Upper lobe of left lung (tissue), 6 donors: ENCODE measurements around the gene HAVCR1. TPM values are rescaled to one million over a fixed set of nuclear protein-coding genes. Genes with fewer than 3 reads are reported as not detected.
"Not testable (repeated sequence)": the region's sequence is repeated elsewhere in the genome, so short reads cannot be mapped to it uniquely, and the experiment has no call there.

Source experiments
- ATAC-seq, 2 donors: fragments of 200-7000 bp; cut with Tn5 transposase; one replicate each; pipeline ENCODE4 v1.9.1; 2022; ENCODE audit warnings: mild to moderate bottlenecking in 2 of 2, moderate library complexity in 2 of 2; ENCODE audit not compliant: low FRiP score in 2 of 2
- DNase-seq, 2 donors: peaks; one replicate each; pipeline ENCODE4 v3.0.0-alpha.2; 2019 to 2020
- H3K27ac ChIP-seq, 4 donors: fragments of 200-600 bp; sonication (generic); one replicate each; pipeline ENCODE4 v1.5.1; 2016 to 2019
- H3K27me3 ChIP-seq, 4 donors: fragments of 200-600 bp; sonication (generic); one replicate each; pipeline ENCODE4 v1.5.1; 2017 to 2019
- H3K36me3 ChIP-seq, 4 donors: fragments of 200-600 bp; sonication (generic); one replicate each; pipeline ENCODE4 v1.5.1; 2016 to 2019
- H3K4me1 ChIP-seq, 4 donors: fragments of 200-600 bp; sonication (generic); one replicate each; pipeline ENCODE4 v1.5.1; 2018 to 2019
- H3K4me3 ChIP-seq, 4 donors: fragments of 200-600 bp; sonication (generic); one replicate each; pipeline ENCODE4 v1.5.1; 2017 to 2019; ENCODE audit warnings: mild to moderate bottlenecking in 2 of 4, moderate library complexity in 1 of 4
- H3K9me3 ChIP-seq, 4 donors: fragments of 200-600 bp; sonication (generic); one replicate each; pipeline ENCODE4 v1.5.1; 2018 to 2019
- EP300 ChIP-seq, 4 donors: sonication (generic); formaldehyde crosslinking; IDR thresholded peaks; one replicate each; pipeline ENCODE4 v1.5.1; 2017; ENCODE audit warnings: antibody characterized with exemption in 4 of 4, control low read depth in 2 of 4
- POLR2A ChIP-seq, 4 donors: fragments of 450-650 bp; IDR thresholded peaks; one replicate each; pipeline ENCODE4 v1.5.1; 2016 to 2017; ENCODE audit warnings: antibody characterized with exemption in 4 of 4, mild to moderate bottlenecking in 2 of 4
- POLR2AphosphoS5 ChIP-seq, 2 donors: sonication (generic); formaldehyde crosslinking; IDR thresholded peaks; one replicate each; pipeline ENCODE4 v1.5.1; 2017; ENCODE audit warnings: antibody characterized with exemption in 2 of 2
- WGBS, 2 donors: methylation state at CpG; one replicate each; pipeline ENCODE4 v1.1.5; 2017 to 2018; 5-methylcytosine and 5-hydroxymethylcytosine counted together
- total RNA-seq, 6 donors: library from RNA; depleted of rRNA in 4 of 6; stranded (reverse); fragments of >200 nt in 4 of 6; gene quantifications; one replicate each; pipeline versions ENCODE4 v1.1.0 to v1.2.1, GENCODE V29; 2016 to 2021
- TF ChIP-seq, protein P1 (sequence below), 6 experiments: fragments of 450-650 bp in 4 of 6; fragments of 200-600 bp in 2 of 6; sonication (generic) in 2 of 6; IDR thresholded peaks; one replicate each; pipeline ENCODE4 v1.5.1; 2016 to 2019; ENCODE audit warnings: antibody characterized with exemption in 6 of 6
- donor health status: DM: no; HTN: no; CAD: no; lungs with moderate emphysema.
- donor health status: DM: no; HTN: yes; CAD: no; lungs with severe emphysema.

The HAVCR1 gene
- total RNA-seq, 6 donors from 2014 or later: 0.34 to 4.2 (median 0.62) TPM; not detected in 2

DNA sequence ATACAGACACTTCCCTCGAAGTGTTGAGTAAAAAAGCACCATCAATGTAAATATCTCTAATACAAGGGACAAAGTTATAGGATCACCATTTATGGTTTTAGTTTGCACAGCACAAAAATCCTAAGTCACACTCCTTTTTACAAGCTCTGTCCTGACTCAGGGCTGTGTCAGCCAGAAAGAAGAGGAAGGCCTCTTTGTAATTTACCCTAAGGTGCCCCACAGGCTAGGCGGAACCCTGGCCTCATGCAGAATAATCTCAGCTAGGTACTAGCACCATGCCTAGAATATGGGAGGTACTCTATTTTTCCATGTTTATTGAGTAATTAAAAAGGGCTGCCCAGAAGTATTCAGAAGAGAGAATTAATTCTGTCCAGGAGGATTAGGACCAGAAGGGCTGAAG, 36.9 kb downstream of the HAVCR1 start:
- DNase-seq: no peak
- no peaks in the 10 kb centered on the region for H3K27me3 ChIP-seq
- H3K27ac ChIP-seq: no peak overlapping the region
- ATAC-seq: no peak
- TF ChIP-seq, protein P1, sequence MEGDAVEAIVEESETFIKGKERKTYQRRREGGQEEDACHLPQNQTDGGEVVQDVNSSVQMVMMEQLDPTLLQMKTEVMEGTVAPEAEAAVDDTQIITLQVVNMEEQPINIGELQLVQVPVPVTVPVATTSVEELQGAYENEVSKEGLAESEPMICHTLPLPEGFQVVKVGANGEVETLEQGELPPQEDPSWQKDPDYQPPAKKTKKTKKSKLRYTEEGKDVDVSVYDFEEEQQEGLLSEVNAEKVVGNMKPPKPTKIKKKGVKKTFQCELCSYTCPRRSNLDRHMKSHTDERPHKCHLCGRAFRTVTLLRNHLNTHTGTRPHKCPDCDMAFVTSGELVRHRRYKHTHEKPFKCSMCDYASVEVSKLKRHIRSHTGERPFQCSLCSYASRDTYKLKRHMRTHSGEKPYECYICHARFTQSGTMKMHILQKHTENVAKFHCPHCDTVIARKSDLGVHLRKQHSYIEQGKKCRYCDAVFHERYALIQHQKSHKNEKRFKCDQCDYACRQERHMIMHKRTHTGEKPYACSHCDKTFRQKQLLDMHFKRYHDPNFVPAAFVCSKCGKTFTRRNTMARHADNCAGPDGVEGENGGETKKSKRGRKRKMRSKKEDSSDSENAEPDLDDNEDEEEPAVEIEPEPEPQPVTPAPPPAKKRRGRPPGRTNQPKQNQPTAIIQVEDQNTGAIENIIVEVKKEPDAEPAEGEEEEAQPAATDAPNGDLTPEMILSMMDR (IDR thresholded peaks at IDR 0.05): no peak
- TF ChIP-seq POLR2A (IDR thresholded peaks at IDR 0.05): no peak
- H3K9me3 ChIP-seq: peaks cover 0 to 2% (median 0%) of the 10 kb centered on the region in 4 donors
- 88 to 96% methylated on average over 2 of the region's 2 CpGs for WGBS, 2 donors
- H3K4me1 ChIP-seq: no peaks in the 10 kb centered on the region
- H3K4me3 ChIP-seq: no peak overlapping the region
- no peaks in the 10 kb centered on the region for H3K36me3 ChIP-seq

DNA sequence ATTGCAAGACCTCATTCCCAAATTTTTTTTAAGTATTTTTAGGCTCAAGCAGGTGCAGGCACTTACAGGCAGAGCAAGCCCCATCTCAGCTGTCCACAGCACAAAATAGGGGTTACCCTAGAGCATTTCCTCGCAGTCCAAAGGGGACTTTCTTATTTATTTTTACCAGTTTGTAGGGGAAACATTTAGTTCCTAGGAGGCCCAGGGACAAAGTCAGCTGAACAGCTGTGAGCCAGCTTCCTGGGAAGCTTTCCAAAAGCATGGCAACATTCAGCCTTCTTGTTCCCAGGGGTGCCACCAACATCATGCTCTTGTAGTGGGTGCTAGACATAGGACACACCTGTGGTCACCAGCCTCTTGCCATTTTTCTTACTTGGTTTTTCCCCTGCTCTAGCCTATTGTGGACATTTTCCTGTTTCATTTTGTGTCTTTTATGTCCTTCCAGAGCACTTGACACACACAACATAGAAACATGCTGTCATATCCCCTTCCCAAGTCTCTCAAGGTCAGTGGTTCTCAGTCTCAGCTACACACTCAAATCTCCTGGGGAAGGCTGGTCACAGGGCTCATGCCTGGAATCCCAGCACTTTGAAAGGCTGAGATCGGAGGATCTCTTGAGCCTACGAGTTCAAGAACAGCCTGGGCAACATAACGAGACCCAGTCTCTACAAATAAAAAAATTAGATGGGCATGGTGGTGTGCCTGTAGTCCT, 38.2 kb downstream of the HAVCR1 start:
- Histone ChIP-seq H3K9me3 (peaks cover 0 to 2% (median 0%) of the 10 kb centered on the region in 4 donors), H3K27me3 (no peaks in the 10 kb centered on the region), H3K4me1 (no peaks in the 10 kb centered on the region), H3K27ac (no peak overlapping the region), H3K4me3 (no peak overlapping the region), H3K36me3 (no peaks in the 10 kb centered on the region)
- ATAC-seq (no peak), DNase-seq (no peak)
- TF ChIP-seq POLR2A (IDR thresholded peaks at IDR 0.05) (no peak), EP300 (IDR thresholded peaks at IDR 0.05) (no peak), POLR2AphosphoS5 (IDR thresholded peaks at IDR 0.05) (no peak)
- TF ChIP-seq, protein P1 (IDR thresholded peaks at IDR 0.05): no peak
- WGBS, 2 donors: 72 to 81% methylated on average over 4 of the region's 4 CpGs

DNA sequence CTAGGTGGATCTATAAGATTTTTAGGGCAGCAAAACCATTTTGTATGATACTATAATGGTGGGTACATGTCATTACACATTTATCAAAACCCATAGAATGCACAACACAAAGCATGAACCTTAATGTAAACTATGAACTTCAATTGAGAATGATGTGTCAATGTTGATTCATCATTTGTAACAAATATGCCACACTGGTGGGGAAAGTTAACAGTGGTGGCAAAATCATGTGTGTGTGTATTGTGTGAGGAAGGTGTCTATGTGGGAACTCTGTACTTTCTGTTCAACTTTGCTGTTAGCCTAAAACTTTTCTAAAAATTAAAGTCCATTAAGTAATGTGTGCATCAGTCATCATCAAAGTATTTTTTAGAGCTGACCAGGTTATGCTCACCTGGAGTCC, 38.9 kb downstream of the HAVCR1 start:
- Histone ChIP-seq H3K4me3 (no peak overlapping the region), H3K4me1 (no peaks in the 10 kb centered on the region), H3K9me3 (peaks cover 0 to 2% (median 0%) of the 10 kb centered on the region in 4 donors), H3K27ac (no peak overlapping the region), H3K27me3 (no peaks in the 10 kb centered on the region), H3K36me3 (no peaks in the 10 kb centered on the region)
- TF ChIP-seq POLR2AphosphoS5 (IDR thresholded peaks at IDR 0.05): no peak
- no peak for TF ChIP-seq POLR2A (IDR thresholded peaks at IDR 0.05)
- DNase-seq: no peak
- no peak for ATAC-seq

DNA sequence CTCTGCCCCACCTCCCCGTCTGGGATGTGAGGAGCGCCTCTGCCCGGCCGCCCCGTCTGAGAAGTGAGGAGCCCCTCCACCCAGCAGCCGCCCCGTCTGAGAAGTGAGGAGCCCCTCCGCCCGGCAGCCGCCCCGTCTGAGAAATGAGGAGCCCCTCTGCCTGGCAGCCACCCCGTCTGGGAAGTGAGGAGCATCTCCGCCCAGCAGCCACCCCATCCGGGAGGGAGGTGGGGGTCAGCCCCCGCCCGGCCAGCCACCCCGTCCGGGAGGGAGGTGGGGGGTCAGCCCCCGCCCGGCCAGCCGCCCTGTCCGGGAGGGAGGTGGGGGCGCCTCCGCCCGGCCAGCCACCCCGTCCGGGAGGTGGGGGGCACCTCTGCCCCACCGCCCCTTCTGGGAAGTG, 44.8 kb downstream of the HAVCR1 start:
- not testable (repeated sequence) for ATAC-seq, H3K4me1 ChIP-seq, H3K27ac ChIP-seq, H3K4me3 ChIP-seq, H3K36me3 ChIP-seq, H3K27me3 ChIP-seq, H3K9me3 ChIP-seq
- 74% methylated on average over 7 of the region's 28 CpGs; no CpG with 5 or more reads in 1 of the 2 donors for WGBS, 2 donors
- peak in 1 of 2 donors; percentile 52 for DNase-seq

DNA sequence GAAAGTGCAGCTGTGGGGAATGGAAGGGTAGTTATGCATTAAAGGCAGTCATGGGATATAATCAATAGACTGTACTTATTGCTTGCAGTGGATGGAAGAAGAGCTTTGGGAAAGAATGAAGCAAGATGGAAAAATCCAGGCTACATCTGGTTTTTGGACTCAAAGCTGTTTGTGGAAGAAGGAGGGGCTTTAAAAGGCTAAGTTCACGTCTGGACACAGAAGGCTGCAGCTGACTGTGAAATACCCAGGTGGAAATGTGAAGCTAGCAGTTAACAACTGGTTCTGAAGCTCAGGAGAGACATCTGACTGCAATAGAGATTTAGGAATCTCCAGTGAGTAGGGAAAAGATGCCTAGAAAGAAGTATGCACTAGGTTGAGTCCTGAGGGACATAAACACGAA, 52.7 kb downstream of the HAVCR1 start:
- no peaks in the 10 kb centered on the region for H3K27me3 ChIP-seq
- no peak for ATAC-seq
- H3K9me3 ChIP-seq: peaks cover 0 to 2% (median 0%) of the 10 kb centered on the region in 4 donors
- TF ChIP-seq POLR2A (IDR thresholded peaks at IDR 0.05) (no peak), POLR2AphosphoS5 (IDR thresholded peaks at IDR 0.05) (no peak)
- DNase-seq: no peak
- H3K4me3 ChIP-seq: no peak overlapping the region
- H3K27ac ChIP-seq: no peak overlapping the region
- 73 to 76% methylated on average over 2 of the region's 2 CpGs for WGBS, 2 donors
- no peaks in the 10 kb centered on the region for H3K4me1 ChIP-seq
- no peaks in the 10 kb centered on the region for H3K36me3 ChIP-seq

DNA sequence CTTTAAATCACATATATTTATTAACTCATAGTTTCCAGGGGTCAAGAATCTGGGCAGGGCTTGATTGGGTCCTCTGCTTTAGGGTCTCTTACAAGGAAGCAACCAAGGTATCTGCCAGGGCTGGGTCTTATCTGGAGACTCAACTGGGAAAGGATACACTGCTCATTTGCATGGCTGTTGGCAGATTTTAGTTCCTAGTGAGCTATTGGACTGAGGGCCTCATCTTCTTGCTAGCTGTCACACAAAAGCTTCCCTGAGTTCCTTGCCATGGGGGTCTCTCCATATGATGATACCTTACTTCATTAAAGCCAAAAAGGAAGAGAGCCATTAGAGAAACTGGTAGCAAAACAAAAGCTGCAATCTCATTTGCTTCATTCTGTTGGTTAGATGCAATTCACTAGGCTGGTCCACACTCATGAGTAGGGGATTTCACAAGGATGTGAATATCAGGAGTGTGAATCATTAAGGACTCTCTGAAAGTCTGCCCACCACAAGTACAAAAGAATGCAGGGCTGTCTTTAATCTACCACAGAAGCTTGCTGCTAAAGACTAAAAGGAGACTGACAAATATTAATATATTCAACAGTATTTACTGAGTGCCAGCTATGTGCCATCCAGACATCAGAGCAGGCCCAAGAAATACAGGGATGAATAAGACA, 53.9 kb downstream of the HAVCR1 start:
- TF ChIP-seq POLR2AphosphoS5 (IDR thresholded peaks at IDR 0.05) (no peak), EP300 (IDR thresholded peaks at IDR 0.05) (no peak)
- TF ChIP-seq, protein P1 (IDR thresholded peaks at IDR 0.05): no peak
- Histone ChIP-seq H3K36me3 (no peaks in the 10 kb centered on the region), H3K27ac (no peak overlapping the region), H3K4me3 (no peak overlapping the region), H3K27me3 (no peaks in the 10 kb centered on the region), H3K9me3 (peaks cover 0 to 9% (median 6%) of the 10 kb centered on the region in 4 donors), H3K4me1 (no peaks in the 10 kb centered on the region)
- DNase-seq (no peak), ATAC-seq (no peak)
